Measurements from ENCODE around the gene PTBP3.

The PTBP3 gene

GRCh38 chr9:112332977-112333638 is at the start of gene PTBP3:
Gene PTBP3 (minus strand): TSS chr9:112333619. CDS start chr9:112297865, 35,754 bp downstream.
- in situ Hi-C loops (cut with MboI; ENCODE audit: low sequenced_read_pairs): no loop called here

GRCh38 chr9:112382501-112383364 is 49.3 kb upstream of the PTBP3 start:
- in situ Hi-C loops (cut with MboI; ENCODE audit: low sequenced_read_pairs): no loop called here

GRCh38 chr9:112382066-112382465 is 48.6 kb upstream of the PTBP3 start:
- in situ Hi-C loops (cut with MboI; ENCODE audit: low sequenced_read_pairs): no loop called here

GRCh38 chr9:112380825-112381221 is 47.4 kb upstream of the PTBP3 start:
- in situ Hi-C loops (cut with MboI; ENCODE audit: low sequenced_read_pairs): no loop called here

- in situ Hi-C loops (cut with MboI; ENCODE audit: low sequenced_read_pairs): no loop called here
Observed at GRCh38 chr9:112380102-112380824, 46.8 kb upstream of the PTBP3 start, which contains the start of gene HSDL2. Gene HSDL2 (plus strand): TSS chr9:112380108. CDS start chr9:112380164, 56 bp downstream.

GRCh38 chr9:112379177-112380101 is 46.0 kb upstream of the PTBP3 start:
- in situ Hi-C loops (cut with MboI; ENCODE audit: low sequenced_read_pairs): no loop called here

- in situ Hi-C loops (cut with MboI; ENCODE audit: low sequenced_read_pairs): no loop called here
Observed at GRCh38 chr9:112378328-112379176, 45.1 kb upstream of the PTBP3 start.

GRCh38 chr9:112377684-112378327 is 44.4 kb upstream of the PTBP3 start:
- in situ Hi-C loops (cut with MboI; ENCODE audit: low sequenced_read_pairs): no loop called here

GRCh38 chr9:112377087-112377486 is 43.7 kb upstream of the PTBP3 start:
- in situ Hi-C loops (cut with MboI; ENCODE audit: low sequenced_read_pairs): no loop called here

GRCh38 chr9:112375361-112375760 is 41.9 kb upstream of the PTBP3 start:
- in situ Hi-C loops (cut with MboI; ENCODE audit: low sequenced_read_pairs): no loop called here

- in situ Hi-C loops (cut with MboI; ENCODE audit: low sequenced_read_pairs): loop anchor here (5.0 to 25.0 kb wide), 2 partner anchors 287 to 612 kb away; no protein-coding TSS in a partner anchor
Observed at GRCh38 chr9:112374232-112374631, 40.8 kb upstream of the PTBP3 start.

GRCh38 chr9:112373666-112374065 is 40.2 kb upstream of the PTBP3 start:
- in situ Hi-C loops (cut with MboI; ENCODE audit: low sequenced_read_pairs): loop anchor here (5.0 to 25.0 kb wide), 2 partner anchors 286 to 611 kb away; no protein-coding TSS in a partner anchor

GRCh38 chr9:112371060-112371459 is 37.6 kb upstream of the PTBP3 start:
- in situ Hi-C loops (cut with MboI; ENCODE audit: low sequenced_read_pairs): loop anchor here (5.0 to 25.0 kb wide), 2 partner anchors 284 to 609 kb away; no protein-coding TSS in a partner anchor

- in situ Hi-C loops (cut with MboI; ENCODE audit: low sequenced_read_pairs): loop anchor here (5.0 to 25.0 kb wide), 2 partner anchors 283 to 608 kb away; no protein-coding TSS in a partner anchor
Observed at GRCh38 chr9:112369817-112370216, 36.4 kb upstream of the PTBP3 start.

GRCh38 chr9:112367465-112367864 is 34.0 kb upstream of the PTBP3 start:
- in situ Hi-C loops (cut with MboI; ENCODE audit: low sequenced_read_pairs): loop anchor here (25.0 kb wide), 1 partner anchor 605 kb away; no protein-coding TSS in a partner anchor

- in situ Hi-C loops (cut with MboI; ENCODE audit: low sequenced_read_pairs): loop anchor here (25.0 kb wide), 1 partner anchor 604 kb away; no protein-coding TSS in a partner anchor
Observed at GRCh38 chr9:112366591-112366990, 33.2 kb upstream of the PTBP3 start.

- in situ Hi-C loops (cut with MboI; ENCODE audit: low sequenced_read_pairs): loop anchor here (25.0 kb wide), 1 partner anchor 603 kb away; no protein-coding TSS in a partner anchor
Observed at GRCh38 chr9:112365257-112365656, 31.8 kb upstream of the PTBP3 start.

GRCh38 chr9:112364761-112365160 is 31.3 kb upstream of the PTBP3 start:
- in situ Hi-C loops (cut with MboI; ENCODE audit: low sequenced_read_pairs): loop anchor here (25.0 kb wide), 1 partner anchor 602 kb away; no protein-coding TSS in a partner anchor

Measured in HL-60/S4 treated with phorbol 12-myristate 13-acetate at 8.2 ng/mL for 4 days and 3 days (cell line).